ENCODE data around the gene GALNT10. TPM values are rescaled to one million over a fixed set of nuclear protein-coding genes. Genes with fewer than 3 reads are reported as not detected.

The GALNT10 gene
- total RNA-seq, 4 donors from 2014 or later = 17.2 to 28.6 (median 21.1) TPM

GRCh38 chr5:154385236-154385512, 194.6 kb downstream of the GALNT10 start:
- TF ChIP-seq CTCF (IDR thresholded peaks at IDR 0.05; ENCODE audit: low read depth) = no peak

- no peak for TF ChIP-seq CTCF (IDR thresholded peaks at IDR 0.05; ENCODE audit: low read depth)
These were observed 196.6 kb downstream of the GALNT10 start for GRCh38 chr5:154386952-154387629.

- TF ChIP-seq CTCF (IDR thresholded peaks at IDR 0.05; ENCODE audit: low read depth) = no peak
These were observed 198.3 kb downstream of the GALNT10 start for GRCh38 chr5:154388842-154389241.

- TF ChIP-seq CTCF (IDR thresholded peaks at IDR 0.05; ENCODE audit: low read depth) = no peak
These were observed 199.6 kb downstream of the GALNT10 start for GRCh38 chr5:154390096-154390495.

- TF ChIP-seq CTCF (IDR thresholded peaks at IDR 0.05; ENCODE audit: low read depth) = no peak
These were observed 200.3 kb downstream of the GALNT10 start for GRCh38 chr5:154390746-154391359.

- no peak for TF ChIP-seq CTCF (IDR thresholded peaks at IDR 0.05; ENCODE audit: low read depth)
These were observed 201.3 kb downstream of the GALNT10 start for GRCh38 chr5:154391788-154392187.

GRCh38 chr5:154393850-154394249, 203.3 kb downstream of the GALNT10 start:
- no peak for TF ChIP-seq CTCF (IDR thresholded peaks at IDR 0.05; ENCODE audit: low read depth)

Measured in subcutaneous adipose tissue (tissue), 4 donors.